ENCODE measurements around the gene MED7. TPM values are rescaled to one million over a fixed set of nuclear protein-coding genes. Genes with fewer than 3 reads are reported as not detected.

MED7 gene
- total and polyA plus RNA-seq, 2 of the 8 experiments (the other 6 are each of a cell fraction or from before 2014, with no cell fraction given), result 6.9 to 9.5 TPM

DNA sequence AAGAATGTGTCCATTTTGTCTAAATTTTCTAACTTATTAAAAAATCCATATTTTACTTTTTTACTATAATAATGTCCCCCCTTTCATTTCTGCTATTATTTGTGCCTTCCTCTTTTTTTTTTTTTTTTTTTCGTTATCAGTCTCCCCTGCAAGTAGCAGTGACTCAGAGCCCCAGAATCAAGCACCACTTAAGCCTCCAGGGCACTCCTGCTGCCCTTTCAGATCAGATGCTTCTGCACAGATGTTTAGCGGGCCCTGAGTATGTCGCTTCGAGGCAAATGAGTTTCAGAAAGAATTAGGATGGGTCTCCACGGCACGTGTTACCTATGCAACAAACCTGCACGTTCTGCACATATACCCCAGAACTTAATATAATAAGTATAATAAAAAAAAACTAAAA is 11.7 kb downstream of the MED7 start:
- no peaks in the 10 kb centered on the region for H3K27me3 ChIP-seq (replicated peaks in 1 of 4; ENCODE audit: control insufficient read depth in 3 of 4, extremely low read depth in 1 of 4, insufficient read depth in 3 of 4, low read length in 3 of 4)
- H4K5ac ChIP-seq (ENCODE audit: insufficient read length, low read depth, low read length), result no peak overlapping the region
- H3K23ac ChIP-seq (ENCODE audit: insufficient read length), result no peak overlapping the region
- H4K8ac ChIP-seq (ENCODE audit: extremely low read depth, insufficient read depth, low read length), result no peak overlapping the region
- H2BK12ac ChIP-seq (ENCODE audit: low read depth, low read length), result no peak overlapping the region
- H3K9ac ChIP-seq (replicated peaks in 1 of 4; ENCODE audit: extremely low read depth in 1 of 4, low read depth in 3 of 4, low read length in 3 of 4), result no peak overlapping the region
- H3K4me3 ChIP-seq (ENCODE audit: extremely low read depth in 1 of 4, insufficient read depth in 2 of 4, low read depth in 3 of 4, low read length in 4 of 4), result no peak overlapping the region
- TF ChIP-seq CTBP2 (IDR thresholded peaks at IDR 0.05; ENCODE audit: borderline replicate concordance, insufficient read depth, insufficient read length, low read length) (no peak), GABPA (IDR thresholded peaks at IDR 0.05; ENCODE audit: borderline replicate concordance, insufficient read depth, low read length) (no peak)
- H2BK120ac ChIP-seq (replicated peaks; ENCODE audit: low read depth, low read length), result no peak overlapping the region
- H4K91ac ChIP-seq (replicated peaks; ENCODE audit: insufficient read length, low read length), result no peak overlapping the region
- H3K36me3 ChIP-seq (ENCODE audit: control insufficient read depth in 2 of 4, insufficient read depth in 4 of 4, low read length in 3 of 4), result no peaks in the 10 kb centered on the region
- H3K9me3 ChIP-seq (ENCODE audit: insufficient read depth in 2 of 2, low read depth in 1 of 2, low read length in 1 of 2), result no peaks in the 10 kb centered on the region
- CTCF ChIA-PET (ENCODE audit: partially characterized antibody), result interaction anchor here (0.6 to 2.7 kb wide), 10 partner anchors 11 to 1428 kb away, joined by 3 to 15 read pairs (median 3); partner anchors contain the start of gene MED7
- no peaks in the 10 kb centered on the region for H3K4me1 ChIP-seq (replicated peaks in 1 of 4; ENCODE audit: control insufficient read depth in 3 of 4, insufficient read depth in 4 of 4, low read length in 3 of 4)
- no peak overlapping the region for H3K14ac ChIP-seq (ENCODE audit: insufficient read length)
- POLR2A ChIA-PET (ENCODE audit: partially characterized antibody), result interaction anchor here (3.9 kb wide), 1 partner anchor 11 kb away, joined by 9 read pairs; the partner anchor contains the start of gene MED7
- no peak overlapping the region for H2BK15ac ChIP-seq (ENCODE audit: low read length)
- DNase-seq (ENCODE audit: low read depth in 1 of 2, low spot score in 2 of 2) (no peak), FAIRE-seq (no peak)
- H3K4ac ChIP-seq (replicated peaks; ENCODE audit: insufficient read length, low read depth, low read length), result no peak overlapping the region
- H3K79me1 ChIP-seq (ENCODE audit: low read depth, low read length), result no peaks in the 10 kb centered on the region
- WGBS, 2 experiments (ENCODE audit: extremely low coverage in 1 of 2, insufficient coverage in 1 of 2, insufficient read length in 1 of 2, insufficient replicate concordance in 2 of 2, low coverage in 1 of 2, low lambda C conversion rate in 2 of 2, missing lambda C conversion rate in 1 of 2), result 88% methylated on average over 6 of the region's 7 CpGs; no CpG with 5 or more reads in 1 of the 2 experiments
- no peak overlapping the region for H2BK5ac ChIP-seq (ENCODE audit: low read depth, low read length)
- H3K27ac ChIP-seq (ENCODE audit: low read depth, low read length), result no peak overlapping the region
- no peak overlapping the region for H2AK5ac ChIP-seq (ENCODE audit: low read depth, low read length)
- H3K23me2 ChIP-seq (ENCODE audit: low read depth, low read length), result no peaks in the 10 kb centered on the region
- H3K79me2 ChIP-seq (ENCODE audit: control insufficient read depth in 1 of 2, insufficient read depth in 2 of 2, low read length in 2 of 2), result no peaks in the 10 kb centered on the region
- H2BK20ac ChIP-seq (ENCODE audit: low read length), result no peak overlapping the region
- no peak overlapping the region for H3K18ac ChIP-seq (ENCODE audit: extremely low read depth, low read length)
- H2AFZ ChIP-seq (ENCODE audit: low read length), result no peak overlapping the region
- H3K4me2 ChIP-seq (ENCODE audit: insufficient read depth in 1 of 2, low read depth in 2 of 2, low read length in 2 of 2), result no peak overlapping the region
- no peak overlapping the region for H3K56ac ChIP-seq (replicated peaks; ENCODE audit: insufficient read length, low read depth, low read length)
- no peaks in the 10 kb centered on the region for H4K20me1 ChIP-seq (replicated peaks in 1 of 2; ENCODE audit: control insufficient read depth in 1 of 2, insufficient read depth in 2 of 2, low read length in 2 of 2)
